Measurements from ENCODE around the gene CEMIP2. TPM values are rescaled to one million over a fixed set of nuclear protein-coding genes. Genes with fewer than 3 reads are reported as not detected.

The CEMIP2 gene
- total and polyA plus RNA-seq, 2 of the 13 experiments (the other 11 are each of a cell fraction or from before 2014, with no cell fraction given): 94.3 to 128 TPM

GRCh38 chr9:71783120-71783523 is 14.8 kb upstream of the CEMIP2 start (continued):
- no peak for TF ChIP-seq SATB2 (CRISPR knock-in tag; IDR thresholded peaks at IDR 0.05)
- no peak for TF ChIP-seq HMGXB3 (CRISPR knock-in tag; IDR thresholded peaks at IDR 0.05; ENCODE audit: borderline replicate concordance)
- no peak for TF ChIP-seq RFXANK (CRISPR knock-in tag; IDR thresholded peaks at IDR 0.05)
- no peak for TF ChIP-seq ZNF34 (CRISPR knock-in tag; IDR thresholded peaks at IDR 0.05; ENCODE audit: borderline replicate concordance)
- TF ChIP-seq ZNF382 (CRISPR knock-in tag; IDR thresholded peaks at IDR 0.05; ENCODE audit: borderline replicate concordance): no peak
- TF ChIP-seq LCORL (IDR thresholded peaks at IDR 0.05): no peak
- peak; percentile 50 for TF ChIP-seq LCORL (CRISPR knock-in tag; IDR thresholded peaks at IDR 0.05)
- no peak for TF ChIP-seq RBAK (CRISPR knock-in tag; IDR thresholded peaks at IDR 0.05)
- TF ChIP-seq GABPA (IDR thresholded peaks at IDR 0.05; ENCODE audit: low read depth, low read length): no peak
- TF ChIP-seq GABPA (CRISPR knock-in tag; IDR thresholded peaks at IDR 0.05; ENCODE audit: low read depth): no peak
- no peak for TF ChIP-seq FOXO1 (CRISPR knock-in tag; IDR thresholded peaks at IDR 0.05)
- no peak for TF ChIP-seq HOXD1 (CRISPR knock-in tag; IDR thresholded peaks at IDR 0.05)
- no peak for TF ChIP-seq DDIT3 (CRISPR knock-in tag; IDR thresholded peaks at IDR 0.05)
- no peak for TF ChIP-seq TCF7L2 (IDR thresholded peaks at IDR 0.05; ENCODE audit: low read depth, low read length)
- no peak for TF ChIP-seq GZF1 (CRISPR knock-in tag; IDR thresholded peaks at IDR 0.05)
- TF ChIP-seq, protein P1, sequence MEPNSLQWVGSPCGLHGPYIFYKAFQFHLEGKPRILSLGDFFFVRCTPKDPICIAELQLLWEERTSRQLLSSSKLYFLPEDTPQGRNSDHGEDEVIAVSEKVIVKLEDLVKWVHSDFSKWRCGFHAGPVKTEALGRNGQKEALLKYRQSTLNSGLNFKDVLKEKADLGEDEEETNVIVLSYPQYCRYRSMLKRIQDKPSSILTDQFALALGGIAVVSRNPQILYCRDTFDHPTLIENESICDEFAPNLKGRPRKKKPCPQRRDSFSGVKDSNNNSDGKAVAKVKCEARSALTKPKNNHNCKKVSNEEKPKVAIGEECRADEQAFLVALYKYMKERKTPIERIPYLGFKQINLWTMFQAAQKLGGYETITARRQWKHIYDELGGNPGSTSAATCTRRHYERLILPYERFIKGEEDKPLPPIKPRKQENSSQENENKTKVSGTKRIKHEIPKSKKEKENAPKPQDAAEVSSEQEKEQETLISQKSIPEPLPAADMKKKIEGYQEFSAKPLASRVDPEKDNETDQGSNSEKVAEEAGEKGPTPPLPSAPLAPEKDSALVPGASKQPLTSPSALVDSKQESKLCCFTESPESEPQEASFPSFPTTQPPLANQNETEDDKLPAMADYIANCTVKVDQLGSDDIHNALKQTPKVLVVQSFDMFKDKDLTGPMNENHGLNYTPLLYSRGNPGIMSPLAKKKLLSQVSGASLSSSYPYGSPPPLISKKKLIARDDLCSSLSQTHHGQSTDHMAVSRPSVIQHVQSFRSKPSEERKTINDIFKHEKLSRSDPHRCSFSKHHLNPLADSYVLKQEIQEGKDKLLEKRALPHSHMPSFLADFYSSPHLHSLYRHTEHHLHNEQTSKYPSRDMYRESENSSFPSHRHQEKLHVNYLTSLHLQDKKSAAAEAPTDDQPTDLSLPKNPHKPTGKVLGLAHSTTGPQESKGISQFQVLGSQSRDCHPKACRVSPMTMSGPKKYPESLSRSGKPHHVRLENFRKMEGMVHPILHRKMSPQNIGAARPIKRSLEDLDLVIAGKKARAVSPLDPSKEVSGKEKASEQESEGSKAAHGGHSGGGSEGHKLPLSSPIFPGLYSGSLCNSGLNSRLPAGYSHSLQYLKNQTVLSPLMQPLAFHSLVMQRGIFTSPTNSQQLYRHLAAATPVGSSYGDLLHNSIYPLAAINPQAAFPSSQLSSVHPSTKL (CRISPR knock-in tag; IDR thresholded peaks at IDR 0.05): peak; percentile 29; the same call in 1 of the 2 replicates
- TF ChIP-seq RBFOX2 (IDR thresholded peaks at IDR 0.05; ENCODE audit: low read depth, low read length): no peak
- TF ChIP-seq TMF1 (CRISPR knock-in tag; IDR thresholded peaks at IDR 0.05; ENCODE audit: low read depth): no peak
- TF ChIP-seq ZXDC (CRISPR knock-in tag; IDR thresholded peaks at IDR 0.05): no peak
- TF ChIP-seq SMAD1 (CRISPR knock-in tag; IDR thresholded peaks at IDR 0.05; ENCODE audit: borderline replicate concordance, low read depth): 0 out of 2 replicates have a peak, but pooled peaks have one; percentile 48
- TF ChIP-seq RARA (CRISPR knock-in tag; IDR thresholded peaks at IDR 0.05): no peak
- TF ChIP-seq ZNF83 (CRISPR knock-in tag; IDR thresholded peaks at IDR 0.05; ENCODE audit: borderline replicate concordance): no peak
